ENCODE results near the gene AAR2.

The AAR2 gene

GRCh38 chr20:36225666-36226065 lies 10.6 kb upstream of the AAR2 start:
- no peaks in the 10 kb centered on the region for H3K4me1 ChIP-seq (ENCODE audit: control insufficient read depth, low read length)
- H3K27ac ChIP-seq (ENCODE audit: low read depth, low read length) = no peak overlapping the region
- H3K27me3 ChIP-seq (ENCODE audit: control insufficient read depth, low read length) = peaks cover 9% of the 10 kb centered on the region
- no peak overlapping the region for H3K4me2 ChIP-seq (ENCODE audit: low read length)
- no peak overlapping the region for H3K4me3 ChIP-seq (ENCODE audit: low read length)
- H3K79me2 ChIP-seq (ENCODE audit: control insufficient read depth, low read length) = no peaks in the 10 kb centered on the region
- no peaks in the 10 kb centered on the region for H3K9me3 ChIP-seq (ENCODE audit: control insufficient read depth, insufficient read depth, low read length)
- H3K36me3 ChIP-seq (ENCODE audit: control insufficient read depth, low read length) = no peaks in the 10 kb centered on the region
- TF ChIP-seq EZH2phosphoT487 (IDR thresholded peaks at IDR 0.05; ENCODE audit: borderline replicate concordance, low read length) (no peak), CTCF (IDR thresholded peaks at IDR 0.05; ENCODE audit: low read depth, low read length, poor library complexity, severe bottlenecking) (no peak)
- no peaks in the 10 kb centered on the region for H3F3A ChIP-seq (ENCODE audit: control insufficient read depth, insufficient read depth)
- no peaks in the 10 kb centered on the region for H4K20me1 ChIP-seq (ENCODE audit: control insufficient read depth, insufficient read depth, low read depth, low read length)
- H3K9me2 ChIP-seq (replicated peaks; ENCODE audit: control insufficient read depth, low read length) = no peaks in the 10 kb centered on the region

- Histone ChIP-seq H3F3A (ENCODE audit: control insufficient read depth, insufficient read depth) (no peaks in the 10 kb centered on the region), H4K20me1 (ENCODE audit: control insufficient read depth, insufficient read depth, low read depth, low read length) (no peaks in the 10 kb centered on the region), H3K9me2 (replicated peaks; ENCODE audit: control insufficient read depth, low read length) (no peaks in the 10 kb centered on the region), H3K79me2 (ENCODE audit: control insufficient read depth, low read length) (no peaks in the 10 kb centered on the region), H3K27me3 (ENCODE audit: control insufficient read depth, low read length) (peaks cover 9% of the 10 kb centered on the region), H3K4me3 (ENCODE audit: low read length) (no peak overlapping the region), H3K9me3 (ENCODE audit: control insufficient read depth, insufficient read depth, low read length) (no peaks in the 10 kb centered on the region), H3K4me2 (ENCODE audit: low read length) (no peak overlapping the region), H3K4me1 (ENCODE audit: control insufficient read depth, low read length) (no peaks in the 10 kb centered on the region), H3K27ac (ENCODE audit: low read depth, low read length) (no peak overlapping the region), H3K36me3 (ENCODE audit: control insufficient read depth, low read length) (no peaks in the 10 kb centered on the region)
- TF ChIP-seq CTCF (IDR thresholded peaks at IDR 0.05; ENCODE audit: low read depth, low read length, poor library complexity, severe bottlenecking) = no peak
- no peak for TF ChIP-seq EZH2phosphoT487 (IDR thresholded peaks at IDR 0.05; ENCODE audit: borderline replicate concordance, low read length)
Measured at GRCh38 chr20:36228770-36229169, 7.5 kb upstream of the AAR2 start.

GRCh38 chr20:36230019-36230418 lies 6.3 kb upstream of the AAR2 start:
- Histone ChIP-seq H3K9me2 (replicated peaks; ENCODE audit: control insufficient read depth, low read length) (no peaks in the 10 kb centered on the region), H3F3A (ENCODE audit: control insufficient read depth, insufficient read depth) (no peaks in the 10 kb centered on the region), H3K4me2 (ENCODE audit: low read length) (no peak overlapping the region), H3K79me2 (ENCODE audit: control insufficient read depth, low read length) (no peaks in the 10 kb centered on the region), H3K27ac (ENCODE audit: low read depth, low read length) (no peak overlapping the region), H3K27me3 (ENCODE audit: control insufficient read depth, low read length) (peaks cover 9% of the 10 kb centered on the region), H3K4me1 (ENCODE audit: control insufficient read depth, low read length) (no peaks in the 10 kb centered on the region), H3K9me3 (ENCODE audit: control insufficient read depth, insufficient read depth, low read length) (no peaks in the 10 kb centered on the region), H3K4me3 (ENCODE audit: low read length) (no peak overlapping the region), H4K20me1 (ENCODE audit: control insufficient read depth, insufficient read depth, low read depth, low read length) (no peaks in the 10 kb centered on the region), H3K36me3 (ENCODE audit: control insufficient read depth, low read length) (no peaks in the 10 kb centered on the region)
- no peak for TF ChIP-seq CTCF (IDR thresholded peaks at IDR 0.05; ENCODE audit: low read depth, low read length, poor library complexity, severe bottlenecking)
- no peak for TF ChIP-seq EZH2phosphoT487 (IDR thresholded peaks at IDR 0.05; ENCODE audit: borderline replicate concordance, low read length)

- H3K79me2 ChIP-seq (ENCODE audit: control insufficient read depth, low read length) = peaks cover 5% of the 10 kb centered on the region
- H3K27me3 ChIP-seq (ENCODE audit: control insufficient read depth, low read length) = peaks cover 5% of the 10 kb centered on the region
- no peaks in the 10 kb centered on the region for H3K9me2 ChIP-seq (replicated peaks; ENCODE audit: control insufficient read depth, low read length)
- H4K20me1 ChIP-seq (ENCODE audit: control insufficient read depth, insufficient read depth, low read depth, low read length) = no peaks in the 10 kb centered on the region
- H3K4me1 ChIP-seq (ENCODE audit: control insufficient read depth, low read length) = peaks cover 4% of the 10 kb centered on the region
- H3K36me3 ChIP-seq (ENCODE audit: control insufficient read depth, low read length) = no peaks in the 10 kb centered on the region
- TF ChIP-seq EZH2phosphoT487 (IDR thresholded peaks at IDR 0.05; ENCODE audit: borderline replicate concordance, low read length) = no peak
- no peak for TF ChIP-seq CTCF (IDR thresholded peaks at IDR 0.05; ENCODE audit: low read depth, low read length, poor library complexity, severe bottlenecking)
- H3K4me3 ChIP-seq (ENCODE audit: low read length) = no peak overlapping the region
- no peak overlapping the region for H3K4me2 ChIP-seq (ENCODE audit: low read length)
- no peak overlapping the region for H3K27ac ChIP-seq (ENCODE audit: low read depth, low read length)
- no peaks in the 10 kb centered on the region for H3F3A ChIP-seq (ENCODE audit: control insufficient read depth, insufficient read depth)
- no peaks in the 10 kb centered on the region for H3K9me3 ChIP-seq (ENCODE audit: control insufficient read depth, insufficient read depth, low read length)
Measured at GRCh38 chr20:36231331-36231730, 4.9 kb upstream of the AAR2 start.

Data from DOHH2 (cell line).